Activated T-helper 1 cell treated with anti-CD3 and anti-CD28 coated beads, Interleukin-12 subunit alpha, Interleukin-12 subunit beta, Interleukin-2, Interleukin-4 antibody, amounts not matched to agents 30 ng/mL and 10 ng/mL and 1 ng/mL, durations not matched to agents 14 hours and 24 hours and 36 hours (primary cell): ENCODE results near the gene ZNF281. TPM values are rescaled to one million over a fixed set of nuclear protein-coding genes. Genes with fewer than 3 reads are reported as not detected.
A peak's percentile ranks its signal among the peaks of the same experiment; 100 is the strongest.
"Not testable (repeated sequence)": the region's sequence is repeated elsewhere in the genome, so short reads cannot be mapped to it uniquely, and the experiment has no call there.

Experiments used
- DNase-seq: peaks from one replicate; pipeline ENCODE4 v3.0.0; 2021; ENCODE audit warnings: low spot score
- H3K27ac Mint-ChIP-seq: one replicate; pipeline ENCODE4 v1.8.0; 2021; ENCODE audit warnings: mild to moderate bottlenecking, mixed read lengths
- H3K27me3 Mint-ChIP-seq: one replicate; pipeline ENCODE4 v1.8.0; 2022; ENCODE audit warnings: mild to moderate bottlenecking, moderate library complexity, mixed read lengths; ENCODE audit not compliant: insufficient read depth
- H3K36me3 Mint-ChIP-seq: one replicate; pipeline ENCODE4 v1.8.0; 2021; ENCODE audit warnings: low read depth, mixed read lengths
- H3K4me1 Mint-ChIP-seq: one replicate; pipeline ENCODE4 v1.8.0; 2021; ENCODE audit warnings: low read depth, mixed read lengths
- H3K4me3 Mint-ChIP-seq: one replicate; pipeline ENCODE4 v1.8.0; 2021; ENCODE audit warnings: mild to moderate bottlenecking, moderate library complexity, mixed read lengths
- H3K9me3 Mint-ChIP-seq: one replicate; pipeline ENCODE4 v1.8.0; 2021; ENCODE audit warnings: mixed read lengths
- intact Hi-C: fragments of 100-400 bp; cut with micrococcal nuclease; formaldehyde crosslinking; loops from one replicate; pipeline ENCODE4 v1.15.1; 2024
- total RNA-seq: library from RNA; stranded (reverse); gene quantifications from 2 replicates; pipeline ENCODE4 v1.2.3, GENCODE V29; 2022

The ZNF281 gene
- total RNA-seq, 1 donor from 2014 or later = 24.1 TPM

DNA sequence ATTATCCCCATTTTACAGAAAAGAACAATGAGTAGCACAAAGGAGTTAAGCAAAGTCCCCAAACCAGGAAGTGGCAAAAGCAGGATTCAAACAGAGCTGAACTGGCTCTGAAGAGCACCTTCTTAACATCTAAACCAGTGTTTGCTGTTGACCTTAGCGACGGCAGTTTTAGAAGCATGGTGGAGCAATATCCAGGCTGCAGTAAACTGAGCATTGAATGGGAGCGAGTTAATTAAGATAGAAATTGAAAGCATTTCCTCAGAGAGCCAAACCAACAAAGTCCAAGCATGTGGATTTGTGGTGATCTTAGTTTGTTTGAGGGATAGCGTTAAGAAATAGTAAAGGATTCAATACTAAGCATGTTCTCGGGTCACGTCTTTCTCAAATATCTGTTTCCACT is 13.4 kb upstream of the ZNF281 start:
- Mint-ChIP-seq H3K36me3 (peaks cover 2% of the 10 kb centered on the region), H3K4me1 (peaks cover 6% of the 10 kb centered on the region), H3K27ac (no peak overlapping the region), H3K27me3 (peaks cover 7% of the 10 kb centered on the region), H3K4me3 (no peak overlapping the region), H3K9me3 (no peaks in the 10 kb centered on the region)
- intact Hi-C loops = no loop called here
- no peak for DNase-seq

- peaks cover 5% of the 10 kb centered on the region for H3K27me3 Mint-ChIP-seq
- no peaks in the 10 kb centered on the region for H3K9me3 Mint-ChIP-seq
- H3K4me1 Mint-ChIP-seq = no peaks in the 10 kb centered on the region
- no peak overlapping the region for H3K27ac Mint-ChIP-seq
- H3K36me3 Mint-ChIP-seq = peaks cover 2% of the 10 kb centered on the region
- no peak for DNase-seq
- intact Hi-C loops = no loop called here
- no peak overlapping the region for H3K4me3 Mint-ChIP-seq
Observed at GRCh38 chr1:200422211-200422610, 12.4 kb upstream of the ZNF281 start.

DNA sequence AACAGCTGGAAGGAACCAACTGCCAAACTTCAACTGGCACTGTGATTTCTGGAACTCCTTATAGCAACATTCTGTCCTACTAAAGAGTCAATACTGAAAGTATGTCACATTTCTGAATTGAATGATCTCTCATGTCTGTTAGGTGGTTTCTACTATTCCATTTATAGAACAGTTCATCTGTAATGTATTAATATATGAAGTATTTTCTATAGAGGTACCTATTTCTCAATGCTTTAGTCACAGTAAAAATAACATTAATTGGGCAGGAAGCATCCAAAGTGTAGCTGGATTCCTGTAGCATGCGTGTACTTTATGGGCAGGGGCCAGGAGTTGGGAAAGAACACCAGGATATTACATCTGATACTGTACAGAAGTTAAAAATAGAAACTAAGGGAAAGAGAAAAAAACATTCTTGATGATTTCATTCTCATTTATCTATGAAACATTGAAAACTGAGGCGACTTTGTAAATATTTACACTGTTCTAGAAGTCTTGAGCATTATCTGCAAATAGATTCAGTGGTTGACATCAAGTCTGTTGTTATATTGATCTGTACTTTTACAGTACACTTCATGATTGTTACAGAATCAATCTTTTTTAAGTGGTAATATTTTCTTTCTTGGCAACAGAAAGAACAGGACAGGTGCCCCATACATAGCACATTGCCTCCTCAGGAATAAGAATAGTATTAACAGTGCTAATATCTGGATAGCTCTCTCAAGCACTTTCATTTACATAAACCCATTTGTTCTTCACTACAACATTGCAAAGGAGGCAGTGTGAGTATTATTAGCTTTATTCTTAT is 6.2 kb upstream of the ZNF281 start:
- H3K4me3 Mint-ChIP-seq = no peak overlapping the region
- H3K36me3 Mint-ChIP-seq = no peaks in the 10 kb centered on the region
- peaks cover 20% of the 10 kb centered on the region for H3K4me1 Mint-ChIP-seq
- DNase-seq = no peak
- intact Hi-C loops = no loop called here
- no peaks in the 10 kb centered on the region for H3K9me3 Mint-ChIP-seq
- H3K27ac Mint-ChIP-seq = no peak overlapping the region
- peaks cover 5% of the 10 kb centered on the region for H3K27me3 Mint-ChIP-seq

GRCh38 chr1:200415227-200415626 is 5.4 kb upstream of the ZNF281 start:
- Mint-ChIP-seq H3K4me1 (peaks cover 26% of the 10 kb centered on the region), H3K27ac (no peak overlapping the region), H3K4me3 (no peak overlapping the region)

DNA sequence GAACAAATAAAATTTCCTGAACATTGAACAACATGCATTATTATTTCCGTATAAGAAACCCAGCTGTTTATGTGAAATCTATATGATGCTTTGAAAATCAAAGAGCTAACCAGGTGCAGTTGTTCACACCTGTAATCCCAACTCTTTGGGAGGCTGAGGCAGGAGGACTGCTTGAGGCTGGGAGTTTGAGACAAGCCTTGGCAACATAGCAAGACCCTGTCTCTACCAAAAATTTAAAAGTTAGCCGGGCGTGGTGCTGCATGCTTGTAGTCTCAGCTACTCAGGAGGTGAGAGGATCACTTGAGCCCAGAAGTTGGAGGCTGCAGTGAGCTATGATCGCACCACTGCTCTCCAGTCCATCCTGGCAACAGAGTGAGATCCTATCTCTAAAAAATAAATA is 4.8 kb upstream of the ZNF281 start:
- H3K4me3 Mint-ChIP-seq = no peak overlapping the region
- DNase-seq = no peak
- no peak overlapping the region for H3K27ac Mint-ChIP-seq
- H3K36me3 Mint-ChIP-seq = peaks cover 5% of the 10 kb centered on the region
- H3K4me1 Mint-ChIP-seq = peaks cover 31% of the 10 kb centered on the region
- H3K9me3 Mint-ChIP-seq = no peaks in the 10 kb centered on the region
- intact Hi-C loops = no loop called here
- peaks cover 3% of the 10 kb centered on the region for H3K27me3 Mint-ChIP-seq

More at GRCh38 chr1:200415227-200415626, 5.4 kb upstream of the ZNF281 start:
- intact Hi-C loops = no loop called here
- DNase-seq = no peak
- peaks cover under 1% of the 10 kb centered on the region for H3K36me3 Mint-ChIP-seq
- no peaks in the 10 kb centered on the region for H3K9me3 Mint-ChIP-seq
- peaks cover 5% of the 10 kb centered on the region for H3K27me3 Mint-ChIP-seq

- H3K36me3 Mint-ChIP-seq, DNase-seq, H3K9me3 Mint-ChIP-seq, H3K4me3 Mint-ChIP-seq, H3K27ac Mint-ChIP-seq, intact Hi-C loops, H3K27me3 Mint-ChIP-seq: not testable (repeated sequence)
- peaks cover 36% of the 10 kb centered on the region for H3K4me1 Mint-ChIP-seq
Observed at GRCh38 chr1:200413766-200414165, 3.9 kb upstream of the ZNF281 start.

- H3K27me3 Mint-ChIP-seq = peaks cover 2% of the 10 kb centered on the region
- no peak overlapping the region for H3K4me3 Mint-ChIP-seq
- no peak overlapping the region for H3K27ac Mint-ChIP-seq
- peaks cover 30% of the 10 kb centered on the region for H3K36me3 Mint-ChIP-seq
- no peaks in the 10 kb centered on the region for H3K9me3 Mint-ChIP-seq
- peaks cover 57% of the 10 kb centered on the region for H3K4me1 Mint-ChIP-seq
- intact Hi-C loops = loop anchor here (2.0 kb wide), 1 partner anchor 21 kb away; no protein-coding TSS in a partner anchor
- no peak for DNase-seq
Observed at GRCh38 chr1:200411406-200412257, 1.8 kb upstream of the ZNF281 start.

DNA sequence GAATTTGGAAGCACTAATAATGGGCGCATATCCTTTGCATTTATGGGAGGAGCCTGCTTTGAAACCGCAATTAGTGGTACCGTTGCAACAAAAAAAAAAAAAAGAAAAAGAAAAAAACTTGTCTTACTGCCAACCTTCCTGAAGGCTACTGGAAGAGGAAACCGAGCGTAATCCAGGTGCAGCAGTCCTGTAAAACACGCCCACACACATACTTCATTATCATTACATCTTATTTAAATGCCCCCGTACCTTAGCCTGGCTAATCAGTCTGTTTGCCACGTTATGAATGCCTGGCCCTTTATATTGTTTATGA is 686 bp upstream of the ZNF281 start:
- no peaks in the 10 kb centered on the region for H3K9me3 Mint-ChIP-seq
- peak overlapping the region; percentile 98 for H3K4me3 Mint-ChIP-seq
- H3K27me3 Mint-ChIP-seq = peaks cover 2% of the 10 kb centered on the region
- H3K27ac Mint-ChIP-seq = peak overlapping the region; percentile 96
- intact Hi-C loops = loop anchor here (1.0 to 2.0 kb wide), 9 partner anchors 22 to 257 kb away; no protein-coding TSS in a partner anchor
- peaks cover 61% of the 10 kb centered on the region for H3K4me1 Mint-ChIP-seq
- H3K36me3 Mint-ChIP-seq = peaks cover 41% of the 10 kb centered on the region
- no peak for DNase-seq

DNA sequence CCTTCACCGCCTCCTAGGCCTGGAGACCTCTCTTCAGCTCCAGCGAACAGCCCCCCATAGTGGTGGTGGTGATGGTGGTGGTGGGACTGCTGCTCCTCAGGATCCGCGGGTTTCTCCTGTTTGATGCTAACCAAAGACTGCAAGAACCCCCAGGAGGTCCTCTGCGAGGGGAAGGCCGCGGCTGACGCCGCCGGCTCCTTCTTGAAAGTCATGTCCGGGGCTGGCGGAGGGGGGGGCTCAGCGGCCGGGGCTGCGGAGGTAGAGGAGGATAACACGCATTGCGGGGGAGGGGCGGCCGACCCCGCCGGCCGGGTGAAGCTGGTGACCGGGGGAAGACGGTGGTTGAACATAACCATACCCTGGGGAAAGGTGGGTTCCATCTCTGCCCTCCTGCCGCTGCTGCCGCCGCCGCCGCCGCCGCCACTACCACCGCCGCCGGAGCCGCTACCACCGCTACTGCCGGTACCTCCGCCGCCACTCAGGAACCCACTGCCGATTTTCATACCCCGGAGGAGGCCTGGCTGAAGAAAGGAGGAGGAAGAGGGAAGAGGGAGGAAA is 554 bp downstream of the ZNF281 start:
- intact Hi-C loops = loop anchor here (2.0 kb wide), 1 partner anchor 28 kb away; no protein-coding TSS in a partner anchor
- Mint-ChIP-seq H3K27me3 (peaks cover 2% of the 10 kb centered on the region), H3K36me3 (peaks cover 48% of the 10 kb centered on the region), H3K27ac (peak overlapping the region; percentile 72), H3K4me1 (peaks cover 68% of the 10 kb centered on the region), H3K4me3 (peak overlapping the region; percentile 98), H3K9me3 (no peaks in the 10 kb centered on the region)
- DNase-seq = peak; percentile 16

DNA sequence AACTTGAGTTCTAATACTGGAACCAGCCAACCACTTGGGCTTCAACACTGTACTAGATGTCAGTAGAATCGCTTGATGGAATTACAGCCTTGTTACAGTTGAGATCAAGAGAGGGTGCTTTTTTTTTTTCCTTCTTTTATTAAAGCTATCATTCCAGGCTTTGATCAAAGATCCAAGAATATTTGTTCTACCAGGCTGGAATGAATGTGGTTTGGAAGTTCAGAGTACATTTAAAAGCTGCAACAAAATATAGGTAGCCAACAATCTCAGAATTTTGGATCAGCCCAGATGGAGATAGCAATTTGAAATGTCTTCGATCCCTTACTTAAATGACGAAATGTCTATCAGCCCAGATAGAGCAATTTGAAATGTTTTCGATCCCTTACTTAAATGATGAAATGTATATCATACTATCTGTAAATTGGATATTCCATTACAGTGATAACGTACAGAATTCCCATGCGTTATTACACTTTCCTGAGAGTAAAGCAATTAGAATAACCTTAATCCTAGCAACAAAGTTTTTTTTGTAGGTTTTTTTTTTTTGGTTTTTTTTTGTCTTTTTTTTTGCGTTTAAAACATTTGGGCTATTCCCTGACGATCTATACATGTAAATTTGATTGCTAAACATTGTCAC is 3.6 kb downstream of the ZNF281 start:
- no peak for DNase-seq
- H3K36me3 Mint-ChIP-seq = peaks cover 63% of the 10 kb centered on the region
- peaks cover 64% of the 10 kb centered on the region for H3K4me1 Mint-ChIP-seq
- no peak overlapping the region for H3K27ac Mint-ChIP-seq
- H3K27me3 Mint-ChIP-seq = peaks cover 2% of the 10 kb centered on the region
- H3K4me3 Mint-ChIP-seq = peak overlapping the region; percentile 21
- intact Hi-C loops = no loop called here
- H3K9me3 Mint-ChIP-seq = no peaks in the 10 kb centered on the region

- intact Hi-C loops = no loop called here
- Mint-ChIP-seq H3K27ac (no peak overlapping the region), H3K27me3 (peaks cover 2% of the 10 kb centered on the region), H3K9me3 (no peaks in the 10 kb centered on the region), H3K4me1 (peaks cover 58% of the 10 kb centered on the region), H3K36me3 (peaks cover 66% of the 10 kb centered on the region), H3K4me3 (peak overlapping the region; percentile 37)
- DNase-seq = no peak
Observed at GRCh38 chr1:200405264-200405663, 4.6 kb downstream of the ZNF281 start.

GRCh38 chr1:200401708-200402107 is 8.1 kb downstream of the ZNF281 start:
- H3K27ac Mint-ChIP-seq = no peak overlapping the region
- no peaks in the 10 kb centered on the region for H3K27me3 Mint-ChIP-seq
- no peak for DNase-seq
- no peak overlapping the region for H3K4me3 Mint-ChIP-seq
- H3K4me1 Mint-ChIP-seq = peaks cover 28% of the 10 kb centered on the region
- intact Hi-C loops = no loop called here
- peaks cover 46% of the 10 kb centered on the region for H3K36me3 Mint-ChIP-seq
- no peaks in the 10 kb centered on the region for H3K9me3 Mint-ChIP-seq
